ENCODE measurements around the gene DNM3. TPM values are rescaled to one million over a fixed set of nuclear protein-coding genes. Genes with fewer than 3 reads are reported as not detected.

DNM3 gene
- total and polyA plus RNA-seq, 2 of the 8 experiments (the other 6 are each of a cell fraction or from before 2014, with no cell fraction given): 2.0 to 8.5 TPM

GRCh38 chr1:172322219-172323061 lies 481.1 kb downstream of the DNM3 start (continued):
- no peak for TF ChIP-seq CHD7 (IDR thresholded peaks at IDR 0.05; ENCODE audit: insufficient replicate concordance, low read length)
- no peak for TF ChIP-seq SAP30 (IDR thresholded peaks at IDR 0.05; ENCODE audit: insufficient read depth, insufficient replicate concordance, low read length)

Measured in H1 (cell line).